ENCODE measurements around the gene UBE2L5. TPM values are rescaled to one million over a fixed set of nuclear protein-coding genes. Genes with fewer than 3 reads are reported as not detected.
A peak's percentile ranks its signal among the peaks of the same experiment; 100 is the strongest.

UBE2L5 gene
- total RNA-seq, 1 donor from 2014 or later: not detected

DNA sequence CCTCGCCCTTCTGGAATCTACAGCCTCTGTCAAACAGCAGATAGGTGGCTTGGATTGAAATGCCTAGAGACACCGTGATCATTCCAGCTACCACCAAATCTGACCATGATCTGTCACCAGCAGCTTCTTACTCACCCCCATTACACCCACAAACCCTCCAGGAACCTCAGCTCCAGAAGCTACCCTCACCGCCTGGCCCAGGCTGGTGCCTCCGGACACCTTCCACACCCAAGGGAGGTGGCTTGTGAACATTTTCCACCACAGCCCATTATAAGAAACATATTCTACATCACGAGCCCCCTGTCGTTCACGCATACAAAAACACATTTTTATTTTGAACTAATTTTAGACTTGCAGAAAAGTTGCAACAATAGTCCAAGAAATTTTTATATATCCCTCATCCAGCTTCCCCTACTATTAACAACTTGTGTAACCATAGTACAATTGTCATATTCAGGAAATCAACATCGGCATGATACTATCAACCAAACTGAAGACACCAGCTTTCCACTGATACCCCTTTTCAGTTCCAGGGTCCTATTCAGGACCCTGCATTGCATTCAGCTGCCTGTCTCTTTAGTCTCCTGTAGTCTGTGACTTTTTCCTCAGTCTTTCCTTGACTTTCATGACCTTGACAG, 15.4 kb upstream of the UBE2L5 start:
- DNase-seq: no peak

DNA sequence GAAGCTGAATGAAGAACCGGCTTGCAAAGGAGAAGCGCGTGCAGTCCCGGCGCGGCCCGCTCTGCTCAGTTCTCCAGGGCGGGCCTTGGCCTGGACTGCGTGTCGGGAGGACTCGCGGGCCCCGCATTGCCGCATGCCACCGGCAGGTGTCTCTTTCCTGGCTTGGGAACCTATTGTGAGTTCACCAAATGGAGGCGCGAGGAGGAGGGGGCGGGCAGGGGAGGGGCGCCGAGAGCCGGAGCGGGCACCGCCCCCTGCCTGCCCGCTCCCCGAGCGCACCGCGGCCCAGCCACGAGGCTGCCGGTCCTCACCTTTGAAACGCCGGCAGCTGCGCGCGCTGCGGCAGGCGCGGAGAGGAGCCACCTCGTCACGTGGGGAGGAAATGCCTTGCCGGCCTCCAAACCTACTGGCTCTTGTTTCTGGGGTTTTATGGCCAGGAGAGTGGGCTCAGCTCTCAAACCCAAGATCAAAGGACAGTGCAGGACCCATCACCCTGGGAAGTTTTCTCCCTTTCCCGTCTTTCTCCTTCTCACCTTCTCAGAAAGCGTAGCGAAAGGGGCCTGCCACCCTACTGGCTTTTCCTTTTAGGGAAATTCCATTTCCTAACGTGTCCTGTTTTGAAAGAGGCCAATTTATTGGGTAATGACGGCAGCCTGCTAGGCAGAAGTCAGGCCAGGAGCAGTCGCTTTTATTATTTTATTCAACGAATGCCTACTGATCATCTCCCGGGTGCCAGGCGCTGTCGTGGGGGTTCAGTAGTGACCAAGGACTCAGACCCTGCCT, 13.8 kb upstream of the UBE2L5 start:
- DNase-seq: peak; percentile 82

DNA sequence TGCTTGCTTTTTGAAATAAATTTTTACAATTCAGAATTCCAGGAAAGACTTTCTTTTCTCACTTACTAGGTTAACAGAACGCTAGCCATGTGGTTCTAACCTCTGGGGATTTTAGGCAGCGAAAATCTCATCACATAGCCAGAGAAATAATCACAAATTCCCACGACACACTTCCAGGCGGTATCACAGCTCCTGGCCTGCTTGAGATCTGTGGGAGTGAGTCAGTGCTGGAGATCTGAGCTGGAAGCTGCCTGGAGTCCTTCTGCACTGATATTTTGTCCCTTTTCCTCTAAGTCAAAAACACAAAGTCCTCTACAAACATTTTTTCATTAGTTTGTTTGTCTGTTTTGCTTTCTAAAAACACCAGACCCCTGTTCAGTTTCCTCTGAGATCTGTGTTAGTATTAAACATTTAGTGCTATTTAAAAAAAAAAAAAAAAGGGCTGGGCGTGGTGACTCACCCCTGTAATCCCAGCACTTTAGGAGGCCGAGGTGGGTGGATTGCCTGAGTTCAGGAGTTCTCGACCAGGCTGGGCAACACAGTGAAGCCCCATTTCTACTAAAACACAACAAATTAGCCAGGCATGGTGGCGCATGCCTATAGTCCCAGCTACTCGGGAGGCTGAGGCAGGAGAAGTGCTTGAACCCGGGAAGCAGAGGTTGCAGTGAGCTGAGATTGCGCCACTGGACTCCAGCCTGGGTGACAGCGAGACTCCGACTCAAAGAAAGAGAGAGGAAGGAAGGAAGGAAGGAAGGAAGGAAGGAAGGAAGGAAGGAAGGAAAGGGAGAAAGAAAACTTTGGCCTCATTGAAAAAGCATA, 12.2 kb upstream of the UBE2L5 start:
- DNase-seq: peak; percentile 7

DNA sequence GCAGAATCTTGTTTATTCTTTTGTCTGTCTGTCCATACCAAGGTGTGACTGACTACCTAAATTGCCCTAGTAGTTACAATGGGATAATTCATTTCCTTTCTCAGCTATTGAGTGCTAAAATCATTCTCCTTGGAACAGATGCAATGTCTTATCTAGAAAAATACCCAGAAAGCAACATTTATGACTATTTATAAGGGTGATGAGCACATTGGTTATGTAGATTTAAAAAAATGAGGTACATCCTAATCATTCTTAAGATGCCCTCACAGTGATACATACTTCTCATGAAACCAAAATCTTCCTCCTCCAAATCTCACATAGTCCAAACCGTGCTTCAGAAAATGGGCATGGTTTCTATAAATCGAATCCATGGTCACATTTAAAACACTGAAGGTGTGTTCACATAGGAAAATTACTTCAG, 11.6 kb upstream of the UBE2L5 start:
- no peak for DNase-seq

DNA sequence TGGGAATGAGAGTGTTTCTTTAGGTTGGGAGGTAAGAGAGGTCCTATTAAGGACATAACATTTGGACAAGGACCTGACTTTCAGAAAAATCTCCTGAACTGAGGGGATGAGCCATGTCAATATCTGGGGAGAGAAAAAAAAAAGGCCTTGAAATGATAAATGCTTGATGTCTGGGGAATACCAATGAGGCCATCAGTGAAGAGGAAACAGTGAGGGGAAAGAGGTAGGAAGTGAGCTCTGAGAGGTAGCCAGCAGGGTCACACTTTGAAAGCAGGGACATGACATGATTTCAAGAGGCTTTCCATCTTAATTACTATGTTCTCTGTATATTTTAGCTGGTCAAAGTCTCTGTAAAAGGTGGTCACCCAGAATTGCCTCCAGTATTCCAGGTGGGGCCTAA, 9.9 kb upstream of the UBE2L5 start:
- no peak for DNase-seq

DNA sequence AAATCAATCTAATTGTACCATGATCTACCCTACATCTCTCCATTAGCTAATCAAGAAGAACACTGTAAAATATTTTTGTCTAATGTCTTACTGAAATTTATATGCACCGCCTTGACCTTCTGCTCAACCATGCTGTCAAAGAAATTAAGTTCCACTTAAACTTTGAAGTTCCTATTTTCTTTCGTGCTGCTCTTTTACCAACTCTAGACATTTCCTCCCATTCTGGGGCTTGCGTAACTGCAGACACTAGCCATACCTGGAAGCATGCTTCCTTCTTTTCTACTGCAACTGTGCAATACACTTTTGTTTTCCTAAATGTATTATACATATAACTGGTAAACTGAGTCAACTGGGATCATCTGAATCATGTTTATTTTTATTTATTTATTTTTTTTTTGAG, 8.5 kb upstream of the UBE2L5 start:
- no peak for DNase-seq

DNA sequence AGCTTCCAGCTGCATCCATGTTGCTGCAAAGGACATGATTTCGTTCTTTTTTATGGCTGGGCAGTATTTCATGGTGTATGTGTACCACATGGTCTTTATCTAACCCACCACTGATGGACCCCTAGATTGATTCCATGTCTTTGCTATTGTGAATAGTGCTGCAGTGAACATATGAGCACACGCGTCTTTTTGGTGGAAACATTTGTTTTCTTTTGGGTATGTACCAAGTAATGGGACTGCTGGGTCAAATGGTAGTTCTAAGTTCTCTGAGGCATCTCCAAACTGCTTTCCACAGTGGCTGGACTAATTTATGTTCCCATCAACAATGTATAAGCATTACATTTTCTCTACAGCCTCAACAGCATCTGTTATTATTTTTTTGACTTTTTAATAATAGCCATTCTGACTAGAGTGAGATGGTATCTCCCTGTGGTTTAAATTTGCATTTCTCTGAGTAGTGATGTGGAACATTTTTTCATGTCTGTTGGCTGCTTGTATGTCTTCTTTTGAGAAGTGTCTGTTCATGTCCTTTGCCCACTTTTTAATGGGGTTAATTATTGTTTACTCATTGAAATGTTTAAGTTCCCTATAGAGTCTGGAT, 6.8 kb upstream of the UBE2L5 start:
- no peak for DNase-seq

DNA sequence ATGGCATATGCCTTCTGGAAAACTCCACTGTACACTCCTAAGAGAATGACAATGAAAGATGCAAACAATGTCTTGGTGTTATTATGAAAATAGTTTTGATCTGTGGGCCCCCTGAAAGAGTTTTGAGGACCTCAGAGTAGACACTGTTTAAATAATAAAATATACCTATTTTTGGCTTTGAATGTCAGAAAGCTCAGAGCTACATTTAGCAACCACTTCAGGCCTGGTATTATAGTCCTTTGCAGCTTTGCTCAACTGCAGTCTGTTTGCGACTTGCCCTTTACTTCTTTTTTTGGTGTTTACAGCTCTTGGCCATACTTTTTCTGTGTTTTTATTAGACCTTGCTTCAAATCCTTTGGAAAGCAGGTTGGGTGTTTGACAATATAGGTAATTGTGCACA, 5.8 kb upstream of the UBE2L5 start:
- no peak for DNase-seq

DNA sequence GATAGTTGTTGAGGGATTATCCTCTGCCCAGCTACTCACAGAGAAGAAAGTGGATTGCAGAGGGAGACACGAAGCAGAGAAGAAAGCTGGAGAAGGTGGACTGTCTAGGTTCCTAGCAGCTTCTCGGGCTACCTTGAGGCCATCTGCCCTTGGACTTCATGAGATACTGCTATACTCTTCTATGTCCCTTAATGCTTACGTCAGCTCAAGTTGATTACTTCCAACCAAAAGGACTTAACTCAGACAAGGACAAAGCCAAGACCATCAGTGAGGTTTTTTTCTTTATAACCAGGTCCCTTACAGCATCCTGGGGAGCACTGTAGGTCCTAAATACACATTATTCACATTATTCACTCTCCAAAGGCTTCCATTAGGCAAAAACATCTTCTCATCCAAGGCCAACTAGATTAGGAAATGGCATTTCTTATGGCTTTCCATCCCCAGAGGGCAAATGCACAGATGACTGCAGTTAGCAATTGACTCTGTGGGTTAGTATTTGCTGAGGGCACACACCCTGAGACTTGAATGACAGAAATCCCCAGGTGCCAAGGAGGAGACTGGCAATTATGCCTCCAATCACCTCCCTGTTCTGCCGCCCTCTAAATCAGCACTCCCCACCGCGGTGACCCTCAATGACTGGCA, 4.1 kb upstream of the UBE2L5 start:
- DNase-seq: no peak

DNA sequence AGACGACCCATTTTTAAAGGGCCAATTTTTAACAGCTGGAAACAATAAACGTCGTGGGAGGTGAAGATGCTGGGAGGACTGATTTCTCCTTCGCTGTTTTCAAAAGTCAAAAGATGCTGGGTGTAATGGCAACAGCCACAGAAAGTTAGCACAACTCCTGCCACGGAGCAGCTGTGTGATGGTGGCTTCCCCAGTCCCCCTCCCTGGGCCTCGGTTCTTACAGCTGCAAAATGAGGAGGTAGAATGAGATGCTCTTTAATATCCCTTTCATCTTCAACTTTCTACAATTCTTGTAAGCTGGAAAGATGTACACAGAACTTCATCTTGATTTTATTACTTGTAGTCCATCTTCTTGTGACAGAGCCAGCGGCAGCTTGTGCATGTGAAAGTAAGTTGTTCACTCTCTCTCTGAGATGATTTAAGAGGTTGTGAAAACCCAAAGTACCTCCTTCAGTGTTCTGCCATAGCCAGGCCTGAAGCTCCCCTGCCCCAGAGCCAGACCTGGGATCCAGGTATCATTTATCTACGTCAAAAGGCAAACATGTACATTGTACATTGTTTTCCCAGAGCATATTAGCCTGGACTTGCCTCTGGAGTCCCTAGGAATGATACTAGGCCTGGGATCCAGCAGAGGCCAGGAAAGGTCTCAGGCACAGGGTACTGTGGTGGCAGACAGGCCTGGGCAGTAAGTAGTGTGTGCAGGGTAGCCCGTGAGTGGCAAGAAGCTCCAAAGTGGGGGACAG, 3.4 kb upstream of the UBE2L5 start:
- no peak for DNase-seq

DNA sequence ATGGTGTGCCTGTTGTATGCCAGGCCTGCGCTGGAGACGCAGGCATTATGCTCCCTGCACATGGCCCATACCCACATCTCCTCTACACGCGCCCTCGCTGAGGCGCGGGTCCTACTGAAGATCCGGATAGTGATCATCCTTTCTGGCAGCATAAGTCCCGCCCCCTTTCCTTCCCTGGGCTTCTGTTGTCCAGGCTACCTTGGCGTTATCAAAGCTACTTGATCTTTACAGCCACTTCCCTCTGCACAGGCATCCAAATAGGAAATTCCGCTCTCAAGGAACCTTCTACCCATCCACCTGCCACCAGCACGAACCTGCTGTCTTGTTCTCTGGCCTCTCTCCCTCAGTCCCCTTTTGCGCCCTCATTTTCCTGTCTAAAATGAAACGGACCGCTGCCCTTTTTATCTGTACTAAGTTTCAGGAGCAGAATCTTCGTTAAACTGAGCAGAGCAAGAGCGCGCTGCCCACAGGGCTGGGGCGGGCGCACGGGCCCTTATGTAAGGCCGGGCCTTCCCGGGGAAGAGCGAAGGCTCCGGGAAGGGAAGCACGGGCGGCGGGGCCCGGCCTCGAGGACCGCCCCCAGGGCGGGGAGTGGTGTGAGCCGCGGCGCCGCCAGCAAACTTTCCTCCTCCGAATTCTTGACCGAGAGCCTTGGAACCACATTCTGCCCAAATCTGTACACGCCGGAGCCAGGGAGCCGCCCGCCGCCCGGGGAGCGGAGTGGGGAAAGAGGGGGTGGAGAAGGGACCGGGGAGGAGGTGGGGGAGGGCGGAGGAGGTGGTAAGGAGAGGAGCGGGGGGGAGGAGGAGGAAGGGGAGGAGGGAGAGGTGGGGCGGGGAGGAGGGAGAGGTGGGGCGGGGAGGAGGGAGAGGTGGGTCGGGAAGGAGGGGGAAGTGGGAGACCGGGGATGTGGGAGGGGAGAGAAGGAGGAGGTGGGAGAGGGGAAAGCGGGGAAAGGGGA, 920 bp upstream of the UBE2L5 start:
- DNase-seq: peak; percentile 74

DNA sequence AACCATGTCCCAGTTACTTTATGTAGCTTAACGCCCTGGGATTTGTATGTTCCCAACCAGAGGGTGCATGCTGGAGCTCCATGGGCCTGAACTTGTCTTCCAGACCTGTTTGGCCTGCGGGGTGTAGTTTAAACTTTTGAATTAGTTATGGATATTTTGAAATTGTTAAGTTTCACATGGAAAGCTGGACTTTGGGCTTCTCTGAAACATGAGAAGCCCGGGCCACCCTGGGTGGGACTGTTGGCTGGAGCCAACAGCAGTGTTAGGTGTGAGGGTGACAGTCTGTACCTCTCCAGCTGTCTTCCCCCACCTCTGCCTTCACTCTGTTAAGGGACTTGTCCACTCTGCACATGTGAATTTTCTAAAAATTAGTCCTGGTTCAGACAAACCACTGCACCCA, 1.6 kb downstream of the UBE2L5 start:
- DNase-seq: no peak

DNA sequence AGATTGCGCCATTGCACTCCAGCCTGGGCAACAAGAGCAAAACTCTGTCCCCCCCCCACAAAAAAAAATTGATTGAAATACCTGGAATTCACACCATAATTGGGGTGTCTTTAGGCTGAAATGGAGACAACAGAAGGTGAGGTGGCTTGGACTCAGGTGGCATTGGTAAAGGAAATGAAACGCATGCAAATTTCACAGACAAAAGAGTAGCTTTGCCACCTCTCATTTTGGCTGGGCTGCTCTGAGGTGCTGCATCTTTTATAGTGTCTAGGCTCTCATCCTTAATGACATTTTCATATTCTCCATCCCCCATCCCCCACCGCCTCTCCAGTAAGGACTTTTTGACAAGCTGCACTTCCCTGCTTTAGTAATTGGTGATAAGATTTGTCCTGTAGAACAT, 6.9 kb downstream of the UBE2L5 start:
- DNase-seq: no peak

DNA sequence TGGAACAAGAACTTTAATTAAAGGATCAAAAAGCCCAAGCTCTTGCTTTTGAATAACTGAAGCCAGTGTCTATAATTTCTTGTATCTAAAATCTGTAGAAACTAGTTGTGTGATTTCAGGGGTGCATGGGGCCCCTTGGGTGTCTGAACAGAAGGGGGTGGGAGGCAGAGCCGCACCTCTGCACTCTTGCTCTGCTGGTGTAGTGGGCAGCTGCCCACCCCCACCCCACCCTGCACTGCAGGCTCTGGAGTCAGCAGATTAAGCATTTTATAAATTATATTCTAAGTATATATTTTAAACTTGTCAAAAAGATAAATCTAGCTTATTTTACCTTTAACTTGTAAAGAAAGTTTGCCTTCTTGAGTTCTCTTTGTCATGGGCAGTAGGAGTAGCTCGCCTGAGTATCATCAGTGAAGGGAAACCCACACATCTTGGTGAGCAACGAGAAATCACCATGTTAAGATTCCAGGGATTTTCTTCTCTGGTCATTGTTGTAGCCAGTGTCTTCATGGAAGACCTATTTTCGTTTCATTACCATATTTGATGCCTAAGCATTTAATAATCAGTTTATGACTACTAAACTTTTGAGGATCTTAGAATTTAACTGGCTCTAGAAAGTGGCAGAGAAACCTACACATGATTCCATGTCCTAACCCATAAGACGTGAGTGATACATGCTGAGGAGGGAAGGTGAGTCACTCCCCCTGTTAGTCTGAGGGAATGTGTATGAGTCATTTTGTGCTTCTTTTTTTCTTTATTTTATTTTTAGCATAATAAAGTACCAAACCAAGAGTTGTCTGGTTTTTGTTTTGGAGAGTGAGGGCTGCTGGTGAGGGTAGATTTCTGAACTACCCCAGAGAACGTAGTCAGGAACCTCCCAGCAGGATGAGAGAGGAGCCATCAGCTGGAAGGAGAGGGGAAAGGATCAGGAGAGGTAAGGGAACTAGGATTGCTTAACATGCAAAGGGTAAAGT, 7.7 kb downstream of the UBE2L5 start:
- no peak for DNase-seq

DNA sequence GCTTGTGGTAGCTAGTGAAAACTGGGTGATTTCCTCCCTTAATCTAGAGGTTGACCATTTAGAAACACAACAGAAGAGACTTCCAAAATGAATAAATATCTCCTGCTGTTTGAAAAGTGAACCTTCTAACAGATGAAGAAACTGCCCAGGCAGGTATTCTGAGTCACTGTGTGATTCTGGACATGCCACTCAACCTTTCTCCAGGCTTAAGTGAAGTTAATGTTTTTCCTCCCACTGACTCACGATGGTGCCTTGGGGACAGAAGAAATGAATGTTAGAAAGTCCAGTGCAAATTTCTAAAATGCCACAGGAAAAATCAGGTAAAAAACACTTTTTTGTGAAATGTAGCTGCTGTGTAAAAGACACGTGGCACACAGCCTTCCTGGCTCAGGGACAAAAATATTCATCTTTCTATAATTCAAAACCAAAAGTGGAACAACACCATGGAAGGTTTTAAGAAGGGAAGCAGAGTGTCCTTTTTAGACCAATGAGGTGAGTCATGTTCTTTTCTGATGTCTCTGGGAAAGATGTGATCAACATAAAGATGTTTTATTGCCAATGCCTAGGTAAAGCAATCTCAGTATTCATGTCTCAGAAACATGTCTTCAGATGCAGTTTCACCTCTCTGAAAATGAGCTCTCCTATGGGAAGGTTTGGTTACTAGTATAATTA, 9.1 kb downstream of the UBE2L5 start:
- DNase-seq: no peak

DNA sequence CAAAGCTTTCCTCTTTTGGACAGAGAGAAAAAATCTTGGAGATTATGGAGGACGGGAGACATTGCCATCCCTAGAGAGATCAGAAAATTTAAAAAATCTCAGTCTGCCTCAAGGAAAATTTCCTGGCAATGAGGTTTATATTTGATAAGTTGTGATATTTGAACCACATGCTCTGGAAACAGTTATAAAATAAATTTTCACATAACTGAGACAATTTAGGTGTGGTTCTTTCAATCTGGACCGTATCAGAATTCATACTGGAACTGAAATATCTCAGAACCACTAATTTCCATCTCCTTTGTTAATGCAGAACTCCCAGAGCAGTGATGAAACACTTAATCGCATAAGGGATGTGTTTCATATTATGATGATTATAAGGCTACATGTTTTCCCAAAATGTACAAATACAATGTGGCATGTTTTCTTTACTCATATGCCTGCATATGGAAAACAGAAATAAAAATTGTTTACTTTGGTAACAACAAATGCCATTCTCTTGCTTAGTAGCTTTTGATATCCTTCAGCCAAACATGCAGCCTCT, 13.7 kb downstream of the UBE2L5 start:
- no peak for DNase-seq

DNA sequence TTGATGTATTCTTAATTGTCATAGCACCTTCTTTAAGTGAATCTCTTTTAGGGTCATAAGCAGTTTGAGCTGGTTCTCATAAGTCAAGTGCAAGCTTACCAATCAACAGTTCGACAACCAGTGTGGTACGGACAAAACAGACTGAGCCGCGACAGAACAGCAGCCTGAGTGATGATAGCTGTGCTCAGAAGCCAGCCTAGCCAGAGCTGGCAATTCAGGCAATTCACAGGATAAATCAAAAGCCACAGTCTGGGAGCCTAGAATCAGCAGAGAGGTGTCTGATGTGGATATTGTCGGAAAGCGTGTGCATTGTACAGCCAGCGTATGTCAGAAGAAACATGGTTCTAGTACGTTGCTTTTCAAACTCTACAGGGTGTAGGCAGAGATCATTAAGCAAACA, 14.9 kb downstream of the UBE2L5 start:
- no peak for DNase-seq

DNA sequence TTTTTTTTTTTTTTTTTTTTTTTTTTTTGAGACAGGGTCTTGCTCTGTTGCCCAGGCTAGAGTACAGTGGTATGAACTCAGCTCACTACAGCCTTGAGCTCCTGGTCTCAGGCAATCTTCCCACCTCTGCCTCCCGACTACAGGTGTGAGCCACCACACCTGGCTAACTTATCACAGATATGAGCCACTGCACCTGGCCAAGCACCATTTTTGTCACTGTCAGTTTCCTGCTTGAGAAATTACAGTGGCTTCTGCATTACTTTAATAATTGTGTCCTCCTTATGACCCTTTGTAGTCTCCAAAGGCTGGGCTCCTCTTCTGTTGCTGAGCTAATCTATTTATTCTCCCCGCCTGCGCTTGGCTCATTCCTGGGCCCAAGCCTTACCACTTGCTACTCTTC, 16.0 kb downstream of the UBE2L5 start:
- no peak for DNase-seq

Data from occipital lobe (tissue), 2 donors.